ENCODE results near the gene LRBA. TPM values are rescaled to one million over a fixed set of nuclear protein-coding genes. Genes with fewer than 3 reads are reported as not detected.
"Not testable (repeated sequence)": the region's sequence is repeated elsewhere in the genome, so short reads cannot be mapped to it uniquely, and the experiment has no call there.

The LRBA gene
- total and polyA plus RNA-seq, 2 of the 4 experiments (the other 2 are of a cell fraction) = 10.2 to 51.6 TPM

- ChIA-PET CTCF (no interaction called here), POLR2A (ENCODE audit: unreplicated experiment) (no interaction called here)
- no peaks in the 10 kb centered on the region for H3K79me1 ChIP-seq (ENCODE audit: low read depth in 1 of 2, low read length in 2 of 2)
- H2AFZ ChIP-seq (replicated peaks; ENCODE audit: low read length, poor library complexity) = no peak overlapping the region
- H3K9me1 ChIP-seq (ENCODE audit: insufficient read depth, low read length) = peaks cover 2% of the 10 kb centered on the region; the same call in 1 of the 2 replicates
- peak overlapping the region; percentile 99 for H3K27ac ChIP-seq (ENCODE audit: insufficient read depth, low read length)
- no peaks in the 10 kb centered on the region for H3K36me3 ChIP-seq (ENCODE audit: control insufficient read depth, insufficient read depth, low read length)
- H2BK20ac ChIP-seq (ENCODE audit: low read depth, low read length) = no peak overlapping the region
- H3K27me3 ChIP-seq (ENCODE audit: control insufficient read depth, insufficient read depth, low read length) = no peaks in the 10 kb centered on the region
- no peak for TF ChIP-seq ELK1 (IDR thresholded peaks at IDR 0.05; ENCODE audit: borderline replicate concordance, low read depth, low read length)
- peak; percentile 34; the same call in 1 of the 2 replicates for TF ChIP-seq MAFK (IDR thresholded peaks at IDR 0.05; ENCODE audit: low read depth, low read length)
- peak; percentile 79 for TF ChIP-seq CEBPB (IDR thresholded peaks at IDR 0.05; ENCODE audit: low read depth, low read length)
- peak; percentile 20; the same call in 1 of the 2 replicates for TF ChIP-seq BHLHE40 (IDR thresholded peaks at IDR 0.05; ENCODE audit: low read depth, low read length)
- ATAC-seq (ENCODE audit: low read depth) (peak; percentile 89), DNase-seq (peak; percentile 86)
- no peak overlapping the region for H3K14ac ChIP-seq (replicated peaks; ENCODE audit: low read depth, low read length)
- dilution Hi-C loops (cut with HindIII; ENCODE audit: low sequenced_read_pairs, unreplicated experiment) = no loop called here
- peak overlapping the region; percentile 30 for H3K4me3 ChIP-seq (ENCODE audit: insufficient read depth, low read depth, low read length)
- no peaks in the 10 kb centered on the region for H4K20me1 ChIP-seq (ENCODE audit: insufficient read depth, low read length)
- peak overlapping the region; percentile 61 for H2BK5ac ChIP-seq (ENCODE audit: low read depth, low read length, poor library complexity, severe bottlenecking)
- in situ Hi-C loops (cut with MboI; ENCODE audit: low sequenced_read_pairs) = no loop called here
- peak overlapping the region; percentile 60; the same call in 1 of the 2 replicates for H2BK120ac ChIP-seq (ENCODE audit: low read depth, low read length)
- H2AK5ac ChIP-seq (ENCODE audit: low read depth, low read length) = no peak overlapping the region
- no peaks in the 10 kb centered on the region for H3K9me3 ChIP-seq (ENCODE audit: control insufficient read depth, insufficient read depth, low read length)
- no peak overlapping the region; a peak in 2 of 4 replicates for H4K8ac ChIP-seq (ENCODE audit: low read depth in 2 of 2, low read length in 2 of 2)
- H4K91ac ChIP-seq (ENCODE audit: insufficient read depth, low read depth, low read length) = no peak overlapping the region
- no peak overlapping the region for H2AK9ac ChIP-seq (replicated peaks; ENCODE audit: low read depth, low read length, poor library complexity)
- no peak overlapping the region for H3K56ac ChIP-seq (ENCODE audit: extremely low read depth, insufficient read depth, low read length)
- H3K23ac ChIP-seq (ENCODE audit: low read depth, low read length) = no peak overlapping the region
- peak overlapping the region; percentile 50 for H3K9ac ChIP-seq (ENCODE audit: low read depth, low read length)
- H2BK15ac ChIP-seq (ENCODE audit: low read depth, low read length) = no peak overlapping the region
- intact Hi-C loops (cut with micrococcal nuclease) = no loop called here
- peaks cover 5% of the 10 kb centered on the region for H3K4me1 ChIP-seq (ENCODE audit: control insufficient read depth, insufficient read depth, low read length)
- no TSS peak for BruUV-seq (replicated peaks)
- H3K18ac ChIP-seq (ENCODE audit: low read depth, low read length) = peak overlapping the region; percentile 71
- no peak overlapping the region for H3K4ac ChIP-seq (ENCODE audit: low read depth, low read length)
- H4K5ac ChIP-seq (ENCODE audit: low read depth, low read length) = peak overlapping the region; percentile 88
- no CpG with 5 or more reads among the region's 6 CpGs for WGBS, 2 experiments (ENCODE audit: extremely low coverage in 2 of 2, insufficient read length in 1 of 2)
- H3K4me2 ChIP-seq (ENCODE audit: low read depth, low read length) = peak overlapping the region; percentile 78
These were observed 504.8 kb downstream of the LRBA start for GRCh38 chr4:150510176-150510865.

GRCh38 chr4:150507656-150508055, 507.4 kb downstream of the LRBA start:
- dilution Hi-C loops (cut with HindIII; ENCODE audit: low sequenced_read_pairs, unreplicated experiment); H3K4me3 ChIP-seq (ENCODE audit: insufficient read depth, low read depth, low read length); H4K5ac ChIP-seq (ENCODE audit: low read depth, low read length); H3K27ac ChIP-seq (ENCODE audit: insufficient read depth, low read length); H3K4me1 ChIP-seq (ENCODE audit: control insufficient read depth, insufficient read depth, low read length); in situ Hi-C loops (cut with MboI; ENCODE audit: low sequenced_read_pairs); ATAC-seq (ENCODE audit: low read depth); DNase-seq; CTCF ChIA-PET; H3K56ac ChIP-seq (ENCODE audit: extremely low read depth, insufficient read depth, low read length); H3K36me3 ChIP-seq (ENCODE audit: control insufficient read depth, insufficient read depth, low read length); H3K18ac ChIP-seq (ENCODE audit: low read depth, low read length); H2AK9ac ChIP-seq (replicated peaks; ENCODE audit: low read depth, low read length, poor library complexity); H3K79me1 ChIP-seq (ENCODE audit: low read depth in 1 of 2, low read length in 2 of 2); H3K14ac ChIP-seq (replicated peaks; ENCODE audit: low read depth, low read length); H3K23ac ChIP-seq (ENCODE audit: low read depth, low read length); intact Hi-C loops (cut with micrococcal nuclease); H2AFZ ChIP-seq (replicated peaks; ENCODE audit: low read length, poor library complexity); H3K9me1 ChIP-seq (ENCODE audit: insufficient read depth, low read length); H3K9ac ChIP-seq (ENCODE audit: low read depth, low read length); H3K4ac ChIP-seq (ENCODE audit: low read depth, low read length); H2AK5ac ChIP-seq (ENCODE audit: low read depth, low read length); H2BK15ac ChIP-seq (ENCODE audit: low read depth, low read length); H2BK20ac ChIP-seq (ENCODE audit: low read depth, low read length); H4K8ac ChIP-seq (ENCODE audit: low read depth in 2 of 2, low read length in 2 of 2); BruUV-seq (replicated peaks); H3K4me2 ChIP-seq (ENCODE audit: low read depth, low read length); H2BK120ac ChIP-seq (ENCODE audit: low read depth, low read length); H4K91ac ChIP-seq (ENCODE audit: insufficient read depth, low read depth, low read length); H2BK5ac ChIP-seq (ENCODE audit: low read depth, low read length, poor library complexity, severe bottlenecking); H3K9me3 ChIP-seq (ENCODE audit: control insufficient read depth, insufficient read depth, low read length); POLR2A ChIA-PET (ENCODE audit: unreplicated experiment); H3K27me3 ChIP-seq (ENCODE audit: control insufficient read depth, insufficient read depth, low read length); H4K20me1 ChIP-seq (ENCODE audit: insufficient read depth, low read length): not testable (repeated sequence)
- no CpG with 5 or more reads among the region's 3 CpGs for WGBS, 2 experiments (ENCODE audit: extremely low coverage in 2 of 2, insufficient read length in 1 of 2)
